GM21447 (cell line): ENCODE measurements around the gene NUBP2.

ENCODE experiments used
- ATAC-seq: cut with Tn5 transposase; IDR thresholded peaks from one replicate; pipeline ENCODE4 v1.9.1; 2021; ENCODE audit not compliant: unreplicated experiment

Gene NUBP2

DNA sequence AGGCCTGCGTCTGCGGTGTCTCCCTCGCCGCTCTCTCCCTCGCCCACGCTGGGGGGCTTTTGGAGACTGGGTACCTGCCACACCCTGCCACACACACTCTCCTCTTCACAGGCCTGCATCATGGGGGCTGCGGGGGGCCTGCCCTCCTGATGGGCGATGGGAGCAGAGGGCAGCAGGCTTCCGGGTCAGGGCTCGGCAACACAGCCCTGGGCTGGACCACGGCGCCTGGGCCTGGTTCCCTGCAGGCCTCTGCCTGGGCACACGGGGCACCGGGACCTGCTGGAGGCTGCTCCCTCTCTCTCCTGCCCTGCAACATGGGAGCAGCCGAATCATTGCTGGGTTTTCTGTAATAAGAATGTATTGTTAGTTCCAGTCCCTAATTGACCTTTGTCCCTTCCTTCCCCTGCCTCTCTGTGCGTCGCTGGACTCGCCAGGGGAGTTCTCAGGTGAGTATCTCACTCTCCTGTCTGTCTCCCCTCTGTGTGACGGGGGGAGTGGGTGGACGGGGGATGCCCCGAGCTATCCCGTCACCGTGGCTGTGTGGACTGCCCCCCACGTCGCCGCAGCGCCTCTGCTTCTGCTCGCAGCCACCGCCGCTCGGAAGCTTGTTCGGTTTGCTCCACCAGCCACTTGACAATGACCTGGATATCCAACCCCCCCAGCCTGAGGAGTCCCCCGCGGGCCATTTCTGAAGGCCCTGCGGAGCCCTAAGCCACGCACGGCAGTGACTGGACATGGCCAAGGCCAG is 24.9 kb upstream of the NUBP2 start:
- ATAC-seq: no peak

DNA sequence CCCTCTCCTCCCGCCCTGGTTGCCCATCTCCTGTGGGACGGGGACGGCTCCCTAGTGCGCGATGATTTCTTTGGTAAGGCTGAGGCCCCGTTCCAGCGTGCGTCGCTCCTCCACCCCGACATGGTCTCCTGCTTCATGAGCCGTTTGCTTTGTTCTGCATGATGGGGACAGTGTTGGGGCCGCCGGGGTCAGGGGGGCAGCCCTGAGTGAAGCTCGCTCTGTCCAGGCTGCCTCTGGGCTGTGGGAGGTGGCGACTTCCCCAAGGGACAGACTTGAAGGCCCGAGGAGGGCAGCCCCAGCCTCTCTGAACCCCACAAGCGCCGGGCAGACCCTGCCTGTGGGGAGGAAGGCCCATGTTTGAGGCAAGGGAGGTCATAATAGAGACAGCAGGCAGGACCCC is 23.8 kb upstream of the NUBP2 start:
- no peak for ATAC-seq

DNA sequence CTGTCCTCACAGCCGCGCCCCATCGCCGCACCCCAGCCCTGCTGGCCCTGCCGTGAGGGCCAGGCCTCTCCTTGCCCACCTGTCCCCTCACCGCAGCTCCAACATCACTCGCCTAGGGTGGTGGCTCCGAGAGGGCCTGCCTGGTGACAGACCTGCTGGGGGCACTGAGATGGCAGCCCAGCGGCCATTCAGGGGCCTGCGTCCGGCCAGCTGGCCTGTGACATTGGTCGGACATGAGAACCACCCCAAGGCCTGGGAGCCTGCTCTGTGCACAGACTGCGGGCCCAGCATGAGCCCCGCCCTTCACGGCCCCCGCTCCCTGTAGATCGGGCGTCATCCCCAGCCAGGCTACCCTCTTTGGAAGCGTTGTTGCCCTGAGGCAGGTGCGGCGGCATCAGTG is 23.2 kb upstream of the NUBP2 start:
- no peak for ATAC-seq

DNA sequence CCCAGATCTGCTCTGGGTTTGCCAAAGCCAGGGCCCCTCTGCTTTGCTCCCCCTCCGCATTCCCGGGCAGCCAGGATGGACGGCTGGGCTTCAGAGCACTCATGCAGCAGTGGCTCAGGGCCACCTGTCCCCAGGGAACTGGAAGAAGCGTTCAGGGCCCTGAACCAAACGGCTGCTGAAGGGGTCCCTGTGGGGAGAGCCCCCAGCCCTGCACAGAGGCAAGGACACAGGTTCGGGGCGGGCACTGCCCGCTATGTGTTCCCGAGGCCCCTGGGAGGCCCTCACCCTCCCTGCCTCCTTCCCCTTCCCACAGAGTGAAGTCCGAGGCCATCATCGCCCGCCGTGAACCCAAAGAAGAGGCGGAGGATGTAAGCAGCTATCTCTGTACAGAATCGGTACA is 21.8 kb upstream of the NUBP2 start:
- ATAC-seq: no peak

DNA sequence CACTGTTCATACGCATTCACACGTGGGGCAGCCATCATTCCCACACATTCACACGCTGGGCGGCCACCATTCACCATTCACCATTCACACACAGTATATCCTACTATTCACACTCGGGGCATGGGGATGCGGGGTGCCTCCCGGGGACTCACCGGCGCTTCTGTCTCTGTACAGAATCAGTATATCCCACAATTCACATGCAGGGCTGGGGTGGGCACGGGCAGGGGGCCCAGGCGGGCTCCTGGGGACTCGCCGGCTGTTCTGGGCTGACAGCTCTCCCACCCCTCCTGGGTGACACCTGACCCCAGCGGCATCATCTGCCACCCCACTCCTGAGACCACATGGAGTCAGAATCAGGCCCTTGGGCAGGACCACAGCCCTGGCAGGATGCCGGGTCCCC is 21.0 kb upstream of the NUBP2 start:
- no peak for ATAC-seq

DNA sequence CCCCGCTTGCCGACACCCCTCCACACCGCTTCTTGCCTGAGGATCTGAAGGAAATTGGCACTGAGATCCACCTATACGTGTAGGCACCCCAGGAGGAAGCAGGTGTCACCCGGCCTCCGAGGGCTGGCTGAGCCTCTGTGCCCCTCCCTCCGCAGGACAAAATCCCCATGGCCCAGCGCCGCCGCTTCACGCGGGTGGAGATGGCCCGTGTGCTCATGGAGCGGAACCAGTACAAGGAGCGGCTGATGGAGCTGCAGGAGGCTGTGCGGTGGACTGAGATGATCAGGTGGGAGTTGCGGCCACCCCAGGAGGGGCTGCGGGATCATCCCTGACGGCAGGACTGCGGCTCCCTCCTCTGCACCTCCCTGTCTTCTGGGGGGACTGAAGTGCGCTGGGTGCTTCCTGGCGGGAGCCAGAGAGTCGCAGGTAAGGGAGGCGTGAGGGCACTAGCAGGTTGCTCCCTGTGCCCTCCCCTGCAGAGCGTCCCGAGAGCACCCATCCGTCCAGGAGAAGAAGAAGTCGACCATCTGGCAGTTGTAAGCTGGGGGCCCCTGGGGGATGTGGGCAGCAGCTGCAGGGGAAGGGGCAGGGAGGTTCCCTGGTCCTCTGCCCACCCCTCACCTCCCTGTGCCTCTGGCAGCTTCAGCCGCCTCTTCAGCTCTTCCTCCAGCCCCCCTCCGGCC is 20.4 kb upstream of the NUBP2 start:
- ATAC-seq: no peak

DNA sequence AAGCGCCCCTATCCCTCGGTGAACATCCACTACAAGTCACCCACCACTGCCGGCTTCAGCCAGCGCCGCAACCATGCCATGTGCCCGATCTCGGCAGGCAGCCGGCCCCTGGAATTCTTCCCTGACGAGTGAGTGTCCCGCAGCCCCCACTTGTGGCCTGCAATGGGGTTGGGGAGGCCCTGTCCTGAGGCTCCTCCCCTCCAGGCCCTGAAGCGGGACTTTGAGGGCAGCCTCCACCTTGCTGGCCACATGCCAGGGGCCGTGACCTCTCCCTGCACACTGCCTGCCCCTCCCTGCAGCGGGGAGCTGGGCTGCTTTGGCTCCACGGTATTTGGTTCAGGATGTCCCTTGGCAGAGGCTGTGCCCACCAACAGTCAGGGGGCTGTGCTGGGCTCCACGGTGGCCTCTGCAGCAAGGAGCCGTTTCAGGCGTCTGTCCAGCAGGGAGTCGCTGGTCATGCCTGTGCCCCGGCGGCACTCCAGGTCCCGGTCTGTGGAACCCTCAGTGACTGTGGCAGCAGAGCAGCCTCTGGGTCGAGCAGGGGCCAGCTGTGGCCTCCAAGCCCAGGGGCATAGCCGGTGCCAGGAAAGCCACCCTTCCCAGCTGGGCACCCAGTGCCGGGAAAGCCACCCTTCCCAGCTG is 19.8 kb upstream of the NUBP2 start:
- no peak for ATAC-seq

DNA sequence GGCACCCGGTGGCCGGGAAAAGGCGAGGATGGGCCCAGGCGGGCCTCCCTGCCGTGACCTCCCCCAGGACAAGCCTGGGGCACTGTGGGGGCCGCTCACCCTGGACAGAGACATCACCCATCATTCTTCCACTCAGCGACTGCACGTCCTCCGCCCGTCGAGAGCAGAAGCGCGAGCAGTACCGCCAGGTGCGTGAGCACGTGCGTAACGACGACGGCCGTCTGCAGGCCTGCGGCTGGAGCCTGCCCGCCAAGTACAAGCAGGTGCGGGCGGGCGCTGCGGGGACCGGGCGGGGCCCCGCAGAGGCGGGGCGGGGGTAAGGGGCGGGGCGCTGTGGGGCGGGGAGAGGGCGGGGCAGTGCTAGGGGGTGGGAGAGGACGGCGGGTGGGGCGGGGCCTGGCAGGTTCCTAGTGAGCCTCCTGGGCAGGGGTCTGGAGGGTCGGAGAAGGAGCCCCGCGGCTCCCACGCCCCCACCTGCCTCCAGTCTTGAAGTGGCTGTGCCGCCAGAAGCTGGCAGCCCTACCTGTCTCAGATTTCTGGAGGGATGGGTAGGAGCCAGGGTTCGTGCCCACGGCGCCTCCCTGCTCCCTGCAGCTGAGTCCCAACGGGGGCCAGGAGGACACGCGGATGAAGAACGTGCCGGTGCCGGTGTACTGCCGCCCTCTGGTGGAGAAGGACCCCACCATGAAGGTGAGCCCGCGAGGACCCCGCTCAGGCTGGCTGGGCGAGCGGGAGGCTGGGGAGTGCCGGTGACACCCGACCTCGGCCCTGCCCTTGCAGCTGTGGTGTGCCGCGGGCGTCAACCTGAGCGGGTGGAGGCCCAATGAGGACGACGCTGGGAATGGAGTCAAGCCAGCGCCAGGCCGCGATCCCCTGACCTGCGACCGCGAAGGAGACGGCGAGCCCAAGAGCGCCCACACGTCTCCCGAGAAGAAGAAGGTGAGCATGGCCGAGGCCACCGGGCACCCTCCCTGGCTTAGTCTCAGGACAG is 18.9 kb upstream of the NUBP2 start:
- no peak for ATAC-seq

DNA sequence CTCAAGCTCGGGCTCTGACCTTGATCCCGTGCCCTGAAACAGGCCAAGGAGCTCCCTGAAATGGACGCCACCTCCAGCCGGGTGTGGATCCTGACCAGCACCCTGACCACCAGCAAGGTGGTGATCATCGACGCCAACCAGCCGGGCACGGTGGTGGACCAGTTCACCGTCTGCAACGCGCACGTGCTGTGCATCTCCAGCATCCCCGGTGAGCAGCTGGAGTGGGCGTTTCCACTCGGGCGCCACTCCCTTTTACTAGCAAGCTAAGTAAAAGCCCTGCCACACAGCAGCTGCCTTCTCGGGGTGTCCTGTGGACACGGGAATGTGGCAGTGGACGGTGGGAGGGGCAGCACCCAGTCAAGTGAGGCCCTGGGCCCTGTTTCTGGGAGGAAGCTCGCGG is 17.8 kb upstream of the NUBP2 start:
- no peak for ATAC-seq

DNA sequence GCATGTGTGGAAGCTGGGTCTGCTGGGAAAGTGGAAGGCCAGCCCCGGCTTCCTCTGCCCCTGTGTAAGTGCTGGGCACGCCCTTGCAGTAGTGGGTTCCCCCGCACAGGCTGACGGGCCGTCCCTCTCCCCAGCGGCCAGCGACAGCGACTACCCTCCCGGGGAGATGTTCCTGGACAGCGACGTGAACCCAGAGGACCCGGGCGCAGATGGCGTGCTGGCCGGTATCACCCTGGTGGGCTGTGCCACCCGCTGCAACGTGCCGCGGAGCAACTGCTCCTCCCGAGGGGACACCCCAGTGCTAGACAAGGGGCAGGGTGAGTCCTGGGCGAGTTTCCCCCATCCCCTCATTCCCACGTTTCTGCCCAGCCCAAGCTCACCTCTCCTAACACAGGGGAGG is 16.9 kb upstream of the NUBP2 start:
- ATAC-seq: no peak

DNA sequence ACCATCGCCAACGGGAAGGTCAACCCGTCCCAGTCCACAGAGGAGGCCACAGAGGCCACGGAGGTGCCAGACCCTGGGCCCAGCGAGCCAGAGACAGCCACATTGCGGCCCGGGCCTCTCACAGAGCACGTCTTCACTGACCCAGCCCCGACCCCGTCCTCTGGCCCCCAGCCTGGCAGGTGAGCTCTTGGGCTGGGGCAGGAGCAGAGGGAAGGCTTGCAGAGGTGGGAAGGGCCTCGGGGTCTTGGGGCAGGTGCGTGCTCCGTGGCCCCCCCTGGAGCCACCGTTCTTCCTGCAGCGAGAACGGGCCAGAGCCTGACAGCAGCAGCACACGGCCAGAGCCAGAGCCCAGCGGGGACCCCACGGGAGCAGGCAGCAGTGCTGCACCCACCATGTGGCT is 16.5 kb upstream of the NUBP2 start:
- ATAC-seq: no peak

DNA sequence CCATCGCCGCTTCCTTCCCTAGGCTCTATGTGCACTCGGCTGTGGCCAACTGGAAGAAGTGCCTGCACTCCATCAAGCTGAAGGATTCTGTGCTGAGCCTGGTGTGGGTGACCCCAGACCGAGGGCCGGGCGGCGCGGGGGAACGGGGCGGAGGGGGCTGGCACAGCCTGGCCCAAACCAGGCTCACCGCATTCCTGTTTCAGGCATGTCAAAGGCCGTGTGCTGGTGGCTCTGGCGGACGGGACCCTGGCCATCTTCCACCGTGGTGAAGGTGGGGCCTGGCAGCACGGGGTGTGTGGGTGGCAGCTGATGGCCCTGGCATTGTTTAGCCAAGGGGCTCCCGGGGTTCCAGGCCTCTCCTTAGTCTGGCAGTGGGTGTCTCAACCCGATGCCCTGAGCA is 16.1 kb upstream of the NUBP2 start:
- no peak for ATAC-seq

DNA sequence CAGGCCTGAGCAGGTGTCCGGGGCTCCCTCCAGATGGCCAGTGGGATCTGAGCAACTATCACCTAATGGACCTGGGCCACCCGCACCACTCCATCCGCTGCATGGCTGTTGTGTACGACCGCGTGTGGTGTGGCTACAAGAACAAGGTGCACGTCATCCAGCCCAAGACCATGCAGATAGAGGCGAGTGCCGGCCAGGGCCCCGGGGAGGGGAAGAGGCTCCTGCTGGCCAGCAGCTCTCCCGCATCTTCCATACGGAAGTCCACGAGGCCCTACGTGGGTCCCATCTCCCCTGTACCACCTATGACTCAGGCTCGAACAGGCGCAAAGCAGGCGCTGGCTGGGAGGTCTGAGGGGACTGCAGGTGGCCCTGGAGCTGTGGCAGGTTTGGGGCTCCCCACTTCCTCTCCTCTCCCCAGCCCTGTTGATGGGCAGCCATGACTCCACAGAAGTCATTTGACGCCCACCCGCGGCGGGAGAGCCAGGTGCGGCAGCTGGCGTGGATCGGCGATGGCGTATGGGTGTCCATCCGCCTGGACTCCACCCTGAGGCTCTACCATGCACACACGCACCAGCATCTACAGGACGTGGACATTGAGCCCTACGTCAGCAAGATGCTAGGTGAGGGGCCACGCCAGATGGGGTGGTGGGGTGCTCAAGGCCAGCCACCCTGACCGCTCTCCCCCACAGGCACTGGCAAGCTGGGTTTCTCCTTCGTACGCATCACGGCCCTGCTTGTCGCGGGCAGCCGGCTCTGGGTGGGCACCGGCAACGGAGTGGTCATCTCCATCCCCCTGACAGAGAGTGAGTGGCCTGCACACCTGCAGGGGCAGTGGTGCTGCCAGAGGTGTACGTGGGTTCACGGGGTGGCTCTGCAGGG is 15.4 kb upstream of the NUBP2 start:
- ATAC-seq: no peak

DNA sequence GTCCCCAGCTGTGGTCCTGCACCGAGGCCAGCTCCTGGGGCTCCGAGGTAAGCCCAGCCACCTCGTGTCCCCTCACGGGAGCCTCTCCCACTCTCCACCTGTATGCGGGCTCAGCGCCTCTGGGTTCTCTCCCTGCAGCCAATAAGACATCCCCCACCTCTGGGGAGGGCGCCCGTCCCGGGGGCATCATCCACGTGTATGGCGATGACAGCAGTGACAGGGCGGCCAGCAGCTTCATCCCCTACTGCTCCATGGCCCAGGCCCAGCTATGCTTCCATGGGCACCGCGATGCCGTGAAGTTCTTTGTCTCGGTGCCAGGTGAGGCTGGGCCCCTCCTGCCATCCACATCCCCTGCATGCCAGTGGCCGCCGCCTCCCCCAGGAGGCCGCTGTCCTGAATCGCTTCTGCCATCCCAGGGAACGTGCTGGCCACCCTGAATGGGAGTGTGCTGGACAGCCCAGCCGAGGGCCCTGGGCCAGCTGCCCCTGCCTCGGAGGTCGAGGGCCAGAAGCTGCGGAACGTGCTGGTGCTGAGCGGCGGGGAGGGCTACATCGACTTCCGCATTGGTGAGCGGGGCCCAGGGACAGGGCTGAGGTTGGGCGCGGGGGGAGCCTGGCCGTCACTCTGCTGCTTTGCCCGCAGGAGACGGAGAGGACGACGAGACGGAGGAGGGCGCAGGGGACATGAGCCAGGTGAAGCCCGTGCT is 14.5 kb upstream of the NUBP2 start:
- ATAC-seq: no peak

DNA sequence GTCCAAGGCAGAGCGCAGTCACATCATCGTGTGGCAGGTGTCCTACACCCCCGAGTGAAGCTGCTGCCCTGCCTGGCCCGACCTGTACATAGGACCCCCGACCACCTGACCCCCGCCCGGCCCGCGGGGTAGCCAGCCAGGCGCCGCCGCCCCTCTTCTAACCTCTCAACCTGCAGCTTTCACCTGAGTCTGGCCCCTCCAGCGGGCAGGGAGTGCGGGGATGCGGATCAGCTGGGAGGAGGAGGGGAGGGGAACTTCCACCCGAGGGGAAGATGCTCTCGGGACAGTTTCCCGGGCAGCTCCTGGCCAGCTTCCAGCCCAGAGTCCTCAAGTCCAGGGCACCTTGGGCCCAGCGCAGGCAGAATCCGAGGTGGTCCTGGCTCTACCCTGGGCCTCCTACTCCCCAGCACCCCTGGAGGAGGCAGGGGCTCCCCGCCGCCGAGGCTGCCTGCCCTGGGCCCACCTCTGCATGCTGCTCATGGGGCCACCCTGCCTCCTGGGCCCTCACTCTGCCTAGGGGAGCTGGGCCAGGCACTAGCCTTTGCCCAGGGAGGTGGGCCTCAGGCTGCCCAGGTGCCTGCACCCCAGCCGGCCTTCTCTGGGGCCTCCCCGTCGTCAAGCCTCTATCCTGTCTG is 13.9 kb upstream of the NUBP2 start:
- no peak for ATAC-seq

DNA sequence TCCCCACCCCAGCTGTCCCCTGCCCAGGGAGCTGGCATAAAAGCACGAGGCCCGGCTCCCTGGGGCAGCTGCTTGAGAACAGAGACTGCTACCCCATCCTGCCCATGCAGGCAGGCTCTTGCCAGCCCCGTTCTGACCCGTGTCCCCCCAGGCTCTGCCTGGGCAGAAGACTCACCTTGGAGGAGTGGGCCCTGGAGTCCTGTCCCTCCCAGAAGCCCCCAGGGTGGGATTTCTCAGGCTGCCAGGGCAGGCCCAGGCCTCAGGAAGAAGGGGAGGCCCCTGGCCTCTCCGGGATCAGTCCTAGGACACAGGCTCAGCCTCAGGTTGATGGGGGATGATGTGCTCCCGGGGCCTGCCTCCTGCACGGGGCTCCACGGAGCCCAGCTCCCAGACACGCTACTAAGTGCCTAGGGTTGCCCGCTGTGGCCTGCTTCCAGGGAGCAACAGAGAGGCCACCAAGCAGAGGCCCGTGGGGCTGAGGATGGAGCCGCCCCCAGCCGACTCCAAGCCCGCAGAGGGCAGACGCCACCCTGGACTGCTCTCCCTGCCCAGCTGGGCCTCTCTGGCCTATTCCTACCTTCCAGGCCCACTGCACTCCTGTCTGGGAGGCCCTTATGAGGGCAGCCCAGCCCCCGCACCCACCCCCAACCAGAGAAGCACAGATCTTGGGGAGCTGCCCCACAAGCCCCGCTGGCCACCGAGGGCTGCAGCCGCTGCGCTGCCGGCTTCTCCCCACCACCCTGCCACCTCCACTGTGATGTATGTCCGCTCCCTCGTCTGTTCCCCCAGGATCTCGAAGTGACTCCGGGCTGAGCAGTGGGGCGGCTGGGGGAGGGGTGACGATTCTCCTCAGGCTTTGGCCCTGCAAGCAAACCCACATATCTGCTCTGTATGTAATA is 13.1 kb upstream of the NUBP2 start:
- no peak for ATAC-seq

DNA sequence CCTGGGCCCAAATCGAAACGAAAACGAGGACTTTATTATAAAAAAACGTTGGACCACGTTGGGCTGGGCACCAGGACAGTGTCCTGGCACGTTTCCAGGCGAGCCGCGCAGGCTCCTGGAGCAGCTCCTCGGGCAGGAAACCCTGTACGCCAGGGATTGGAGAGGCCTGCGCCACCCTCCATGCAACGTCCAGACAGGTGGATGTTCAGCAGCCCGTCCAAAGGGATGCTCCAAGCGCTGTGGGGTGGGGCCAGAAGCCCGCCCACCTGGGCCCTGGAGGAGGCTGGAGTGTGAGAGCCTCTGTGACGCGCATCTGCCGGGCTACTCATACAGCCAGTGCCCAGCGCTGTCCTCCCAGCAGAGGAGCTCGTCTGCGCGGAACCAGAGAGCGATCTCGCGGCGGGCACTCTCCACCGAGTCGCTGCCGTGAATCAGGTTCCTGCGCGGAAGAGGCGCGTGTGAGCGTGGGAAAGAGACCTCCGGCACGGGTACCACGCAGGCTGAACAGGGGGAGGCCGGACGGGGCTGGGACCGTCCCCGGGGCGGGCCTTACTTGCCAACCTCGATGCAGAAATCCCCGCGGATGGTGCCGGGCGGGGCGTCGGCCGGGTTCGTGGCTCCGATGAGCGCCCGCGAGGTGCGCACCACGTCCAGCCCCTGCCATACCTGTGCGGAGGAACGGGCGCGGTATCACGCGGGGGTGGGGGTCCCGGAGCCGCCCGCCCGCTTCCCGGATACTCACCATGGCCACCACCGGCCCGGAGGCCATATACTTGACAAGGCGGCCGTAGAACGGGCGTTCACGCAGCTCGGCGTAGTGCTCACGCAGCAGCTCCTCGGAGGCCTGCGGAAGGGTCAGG is 12.2 kb upstream of the NUBP2 start:
- ATAC-seq: no peak
